Neuronal stem cell (in vitro differentiated cells): Measurements from ENCODE around the gene SLX4IP.
A peak's percentile ranks its signal among the peaks of the same experiment; 100 is the strongest.

Experiments used
- DNase-seq: peaks from one replicate; pipeline ENCODE4 v3.0.0-alpha.2; 2013; ENCODE audit warnings: low spot score
- H2AFZ ChIP-seq: one replicate; pipeline ENCODE4 v1.6.1; 2013; ENCODE audit warnings: mild to moderate bottlenecking, low read length, inconsistent platforms
- H2AK5ac ChIP-seq: 2 replicates; pipeline ENCODE4 v1.6.1; 2013; ENCODE audit warnings: low read depth, mild to moderate bottlenecking, inconsistent platforms, low read length, moderate library complexity, mixed read lengths
- H2BK120ac ChIP-seq: 2 replicates; pipeline ENCODE4 v1.6.1; 2013; ENCODE audit warnings: low read depth, mild to moderate bottlenecking, inconsistent platforms, low read length, moderate library complexity, mixed read lengths
- H2BK12ac ChIP-seq: one replicate; pipeline ENCODE4 v1.6.1; 2013; ENCODE audit warnings: low read length, inconsistent platforms
- H2BK15ac ChIP-seq: 2 replicates; pipeline ENCODE4 v1.6.1; 2013; ENCODE audit warnings: mild to moderate bottlenecking, low read length, inconsistent platforms, mixed read lengths
- H2BK5ac ChIP-seq: one replicate; pipeline ENCODE4 v1.6.1; 2013; ENCODE audit warnings: inconsistent platforms, mild to moderate bottlenecking, low read length, moderate library complexity
- H3K14ac ChIP-seq: one replicate; pipeline ENCODE4 v1.6.1; 2013; ENCODE audit warnings: low read length, inconsistent platforms
- H3K18ac ChIP-seq: 2 replicates; pipeline ENCODE4 v1.6.1; 2013; ENCODE audit warnings: low read length, inconsistent platforms
- H3K23ac ChIP-seq: 2 replicates; pipeline ENCODE4 v1.6.1; 2013; ENCODE audit warnings: low read depth, mild to moderate bottlenecking, mixed read lengths, low read length, inconsistent platforms; ENCODE audit not compliant: poor library complexity
- H3K27ac ChIP-seq: replicated peaks from 3 replicates; pipeline ENCODE4 v1.5.1; 2013; ENCODE audit warnings: low read length, inconsistent platforms
- H3K27me3 ChIP-seq, 3 experiments: 2 replicates each; pipeline ENCODE4 v1.6.1; 2013; ENCODE audit warnings: low read length in 3 of 3, mild to moderate bottlenecking in 2 of 3, inconsistent platforms in 1 of 3, low read depth in 1 of 3, mixed read lengths in 1 of 3, moderate library complexity in 1 of 3; ENCODE audit not compliant: control insufficient read depth in 3 of 3, insufficient read depth in 3 of 3
- H3K36me3 ChIP-seq, 2 donors: replicated peaks in 1 of 2; 2 replicates each; pipeline ENCODE4 v1.6.1; 2013; ENCODE audit warnings: low read length in 2 of 2; ENCODE audit not compliant: control insufficient read depth in 2 of 2, insufficient read depth in 2 of 2
- H3K4ac ChIP-seq: 2 replicates; pipeline ENCODE4 v1.6.1; 2013; ENCODE audit warnings: inconsistent platforms, mild to moderate bottlenecking, low read length, moderate library complexity
- H3K4me1 ChIP-seq, 2 donors: 1 replicate in 1 of 2; 2 replicates in 1 of 2; pipeline ENCODE4 v1.6.1; 2013; ENCODE audit warnings: low read length in 2 of 2, low read depth in 1 of 2; ENCODE audit not compliant: control insufficient read depth in 2 of 2, insufficient read depth in 1 of 2
- H3K4me2 ChIP-seq: one replicate; pipeline ENCODE4 v1.6.1; 2013; ENCODE audit warnings: mild to moderate bottlenecking, low read length, inconsistent platforms; ENCODE audit not compliant: insufficient read depth, poor library complexity, severe bottlenecking
- H3K4me3 ChIP-seq, 2 donors: 2 replicates each; pipeline ENCODE4 v1.5.1; 2013; ENCODE audit warnings: low read length in 2 of 2, mild to moderate bottlenecking in 2 of 2, inconsistent platforms in 1 of 2, moderate library complexity in 1 of 2
- H3K79me1 ChIP-seq: one replicate; pipeline ENCODE4 v1.6.1; 2013; ENCODE audit warnings: low read depth, mild to moderate bottlenecking, inconsistent platforms, low read length, moderate library complexity
- H3K9ac ChIP-seq: one replicate; pipeline ENCODE4 v1.6.1; 2013; ENCODE audit warnings: mild to moderate bottlenecking, low read depth, low read length, inconsistent platforms; ENCODE audit not compliant: poor library complexity
- H3K9me3 ChIP-seq, 2 donors: replicated peaks in 1 of 2; 2 replicates each; pipeline versions ENCODE3 to v1.6.1; 2013; ENCODE audit warnings: low read length in 2 of 2, mild to moderate bottlenecking in 2 of 2, inconsistent platforms in 1 of 2, low read depth in 1 of 2, mixed read lengths in 1 of 2, moderate library complexity in 1 of 2; ENCODE audit not compliant: control insufficient read depth in 2 of 2, insufficient read depth in 1 of 2
- H4K8ac ChIP-seq: one replicate; pipeline ENCODE4 v1.6.1; 2013; ENCODE audit warnings: low read depth, mild to moderate bottlenecking, inconsistent platforms, low read length, moderate library complexity
- H4K91ac ChIP-seq: one replicate; pipeline ENCODE4 v1.6.1; 2013; ENCODE audit warnings: low read length, low read depth, mild to moderate bottlenecking, inconsistent platforms; ENCODE audit not compliant: poor library complexity
- WGBS, 2 donors: extraction: QIAGEN DNeasy Blood & Tissue Kit; methylation state at CpG; one replicate each; pipeline ENCODE4 v1.1.7; 2013; ENCODE audit warnings: missing lambda C conversion rate in 2 of 2, mixed read lengths in 1 of 2; ENCODE audit not compliant: insufficient read length in 2 of 2, insufficient replicate concordance in 1 of 2; ENCODE audit errors: extremely low coverage in 2 of 2; 5-methylcytosine and 5-hydroxymethylcytosine counted together

Gene SLX4IP

DNA sequence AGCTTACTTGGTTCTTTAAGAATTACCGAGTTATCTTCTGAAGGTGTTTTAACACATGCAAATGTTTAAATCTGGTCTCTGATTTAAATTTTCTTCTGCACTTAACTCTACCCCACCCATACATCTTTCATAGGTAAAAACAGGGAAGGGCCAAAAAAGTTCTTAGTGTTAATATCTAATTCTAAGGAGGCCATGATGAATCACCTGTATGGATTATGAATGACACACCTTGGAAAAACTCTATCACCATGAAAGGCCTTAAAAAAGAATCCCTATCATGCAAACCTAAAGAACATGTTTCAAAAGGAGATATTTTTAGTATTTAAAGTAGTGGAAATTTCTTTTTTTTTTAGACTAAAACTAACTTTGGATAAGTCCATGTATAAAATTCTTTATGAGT, 54.7 kb downstream of the SLX4IP start:
- Histone ChIP-seq H3K9me3 (peaks cover 0 to 4% of the 10 kb centered on the region in 2 donors), H3K27me3 (no peaks in the 10 kb centered on the region), H3K79me1 (no peaks in the 10 kb centered on the region), H3K4me1 (peaks cover 11 to 25% of the 10 kb centered on the region in 2 donors), H3K36me3 (no peaks in the 10 kb centered on the region), H3K4me2 (no peak overlapping the region), H2BK5ac (no peak overlapping the region), H2BK120ac (no peak overlapping the region), H3K4ac (no peak overlapping the region), H3K14ac (no peak overlapping the region), H4K91ac (no peak overlapping the region), H2BK15ac (no peak overlapping the region), H2AFZ (no peak overlapping the region), H2AK5ac (no peak overlapping the region), H3K18ac (no peak overlapping the region), H2BK12ac (no peak overlapping the region), H3K27ac (no peak overlapping the region), H3K23ac (no peak overlapping the region), H4K8ac (no peak overlapping the region), H3K9ac (no peak overlapping the region), H3K4me3 (no peak overlapping the region)
- no CpG with 5 or more reads among the region's 1 CpG for WGBS, 2 donors
- DNase-seq, result no peak

DNA sequence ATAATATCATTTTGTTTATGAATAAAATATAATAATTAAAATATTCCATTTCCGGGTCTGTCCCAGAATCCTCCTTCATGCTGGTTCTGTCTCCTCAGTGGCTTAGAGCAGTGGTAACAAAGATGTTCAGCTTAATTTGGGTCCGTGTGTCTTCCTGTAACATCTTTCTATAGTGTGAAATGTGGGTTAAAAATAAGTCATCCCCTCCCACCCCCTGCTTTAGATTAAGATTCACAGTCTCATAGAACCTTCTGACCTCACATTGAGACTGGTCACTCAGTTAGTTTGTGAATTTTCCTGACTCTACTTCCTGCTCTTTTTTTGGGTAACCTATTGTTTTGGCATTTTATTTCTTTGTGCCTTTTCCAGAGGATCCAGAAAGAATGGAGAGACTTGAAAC, 55.2 kb downstream of the SLX4IP start:
- H3K27ac ChIP-seq, result peak overlapping the region; percentile 22
- no peak overlapping the region for H3K4me3 ChIP-seq
- no CpG with 5 or more reads among the region's 2 CpGs for WGBS, 2 donors

GRCh38 chr20:10490706-10491105, 55.6 kb downstream of the SLX4IP start:
- no peaks in the 10 kb centered on the region for H3K79me1 ChIP-seq
- no peak overlapping the region for H2BK12ac ChIP-seq
- peak overlapping the region; percentile 54 for H2AFZ ChIP-seq
- H3K14ac ChIP-seq, result no peak overlapping the region
- H3K4me1 ChIP-seq, result peaks cover 11 to 25% of the 10 kb centered on the region in 2 donors
- H4K8ac ChIP-seq, result no peak overlapping the region
- peaks cover 0 to 4% of the 10 kb centered on the region in 2 donors for H3K9me3 ChIP-seq
- DNase-seq, result no peak
- H3K27ac ChIP-seq, result peak overlapping the region; percentile 22
- H3K18ac ChIP-seq, result no peak overlapping the region
- no peak overlapping the region for H3K23ac ChIP-seq
- no peak overlapping the region for H4K91ac ChIP-seq
- no peak overlapping the region for H3K4me3 ChIP-seq
- WGBS, 2 donors, result no CpG with 5 or more reads among the region's 1 CpG
- H2AK5ac ChIP-seq, result no peak overlapping the region
- no peak overlapping the region for H3K4me2 ChIP-seq
- no peak overlapping the region for H2BK5ac ChIP-seq
- H2BK15ac ChIP-seq, result no peak overlapping the region
- no peak overlapping the region for H3K4ac ChIP-seq
- H3K27me3 ChIP-seq, result no peaks in the 10 kb centered on the region
- H2BK120ac ChIP-seq, result no peak overlapping the region
- H3K36me3 ChIP-seq, result no peaks in the 10 kb centered on the region
- no peak overlapping the region for H3K9ac ChIP-seq

More for the DNA sequence above, 55.2 kb downstream of the SLX4IP start:
- peaks cover 11 to 25% of the 10 kb centered on the region in 2 donors for H3K4me1 ChIP-seq
- no peak overlapping the region for H2BK120ac ChIP-seq
- no peak overlapping the region for H3K14ac ChIP-seq
- peak overlapping the region; percentile 15 for H2AFZ ChIP-seq
- no peak for DNase-seq
- H4K91ac ChIP-seq, result no peak overlapping the region
- no peak overlapping the region for H3K18ac ChIP-seq
- H2AK5ac ChIP-seq, result no peak overlapping the region
- no peaks in the 10 kb centered on the region for H3K27me3 ChIP-seq
- no peak overlapping the region for H3K4me2 ChIP-seq
- H3K9ac ChIP-seq, result no peak overlapping the region
- no peak overlapping the region for H2BK15ac ChIP-seq
- H3K9me3 ChIP-seq, result peaks cover 0 to 4% of the 10 kb centered on the region in 2 donors
- H2BK5ac ChIP-seq, result no peak overlapping the region
- no peak overlapping the region for H3K23ac ChIP-seq
- no peaks in the 10 kb centered on the region for H3K36me3 ChIP-seq
- H3K4ac ChIP-seq, result no peak overlapping the region
- no peak overlapping the region for H4K8ac ChIP-seq
- H3K79me1 ChIP-seq, result no peaks in the 10 kb centered on the region
- no peak overlapping the region for H2BK12ac ChIP-seq

- WGBS, 2 donors, result no CpG with 5 or more reads among the region's 2 CpGs
- no peak overlapping the region for H3K4me2 ChIP-seq
- no peak overlapping the region for H4K8ac ChIP-seq
- no peak overlapping the region for H2BK12ac ChIP-seq
- no peak overlapping the region for H3K14ac ChIP-seq
- H3K9me3 ChIP-seq, result peaks cover 0 to 4% of the 10 kb centered on the region in 2 donors
- H4K91ac ChIP-seq, result no peak overlapping the region
- no peaks in the 10 kb centered on the region for H3K36me3 ChIP-seq
- no peak overlapping the region for H3K23ac ChIP-seq
- no peak overlapping the region for H3K4me3 ChIP-seq
- H2AK5ac ChIP-seq, result no peak overlapping the region
- no peak overlapping the region for H2BK120ac ChIP-seq
- H3K9ac ChIP-seq, result no peak overlapping the region
- no peaks in the 10 kb centered on the region for H3K27me3 ChIP-seq
- H3K79me1 ChIP-seq, result no peaks in the 10 kb centered on the region
- DNase-seq, result no peak
- H3K27ac ChIP-seq, result no peak overlapping the region
- H2BK5ac ChIP-seq, result no peak overlapping the region
- H2BK15ac ChIP-seq, result no peak overlapping the region
- H3K4me1 ChIP-seq, result peaks cover 11 to 27% of the 10 kb centered on the region in 2 donors
- no peak overlapping the region for H3K4ac ChIP-seq
- no peak overlapping the region for H3K18ac ChIP-seq
- H2AFZ ChIP-seq, result no peak overlapping the region
Measured at GRCh38 chr20:10492065-10492464, 57.0 kb downstream of the SLX4IP start.
